GM21381 (cell line): Measurements from ENCODE around the gene TAS2R7.
"Not testable (repeated sequence)": the region's sequence is repeated elsewhere in the genome, so short reads cannot be mapped to it uniquely, and the experiment has no call there.

Experiments used
- ATAC-seq: cut with Tn5 transposase; IDR thresholded peaks from one replicate; pipeline ENCODE4 v1.9.1; 2021; ENCODE audit warnings: mild to moderate bottlenecking, moderate library complexity; ENCODE audit not compliant: unreplicated experiment

TAS2R7 gene

DNA sequence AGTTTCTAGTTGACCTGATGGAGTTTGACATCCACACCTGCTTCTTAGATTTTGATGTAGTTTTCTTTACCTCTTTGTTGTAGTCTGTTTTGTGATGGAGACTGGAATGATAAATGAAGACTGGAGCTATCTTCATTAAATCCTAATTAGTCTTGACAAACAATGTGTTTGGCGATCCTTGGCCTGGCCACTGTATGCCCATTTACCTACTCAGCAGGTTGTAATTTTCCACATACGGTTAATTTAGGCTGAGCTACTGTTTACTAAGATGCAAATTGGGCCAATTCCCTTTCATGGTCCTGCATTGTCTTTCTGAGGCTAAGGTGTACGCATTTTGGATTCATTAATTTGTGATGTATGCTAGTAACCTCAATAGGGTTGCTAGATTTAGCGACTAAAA lies at the start of gene TAS2R7:
TSS of gene TAS2R7 (minus strand) at position 41 of the 400 bp plus-strand sequence. CDS start 57 bp downstream, outside the sequence.
- ATAC-seq = no peak

- ATAC-seq = no peak
Observed at GRCh38 chr12:10851243-10851858, 48.9 kb upstream of the TAS2R7 start.

DNA sequence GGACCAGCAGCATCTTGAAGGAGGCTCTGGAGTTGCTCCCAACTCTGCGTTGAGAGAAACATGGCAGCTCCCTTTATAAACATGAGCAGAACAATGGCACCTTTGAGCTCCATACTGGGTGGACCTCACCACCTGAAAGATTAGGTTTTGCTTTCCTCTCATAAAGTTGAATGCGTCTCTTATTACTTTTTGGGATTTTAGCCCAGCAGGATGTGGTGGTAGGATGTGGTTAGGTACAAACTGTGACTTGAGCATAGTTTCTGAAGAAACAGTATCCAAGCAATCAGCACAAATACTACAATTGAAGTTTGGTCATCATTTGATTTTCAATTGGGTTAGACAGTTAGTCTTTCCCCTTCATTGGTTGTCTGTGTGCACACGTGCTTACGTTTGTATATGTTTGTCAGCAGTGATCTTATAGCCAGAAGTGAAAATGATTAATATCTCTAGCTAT lies 47.0 kb upstream of the TAS2R7 start, which contains the start of gene PRR4:
TSS of gene PRR4 (minus strand) at position 51 of the 454 bp plus-strand sequence. CDS start at position 13, 38 bp downstream.
- ATAC-seq = no peak

DNA sequence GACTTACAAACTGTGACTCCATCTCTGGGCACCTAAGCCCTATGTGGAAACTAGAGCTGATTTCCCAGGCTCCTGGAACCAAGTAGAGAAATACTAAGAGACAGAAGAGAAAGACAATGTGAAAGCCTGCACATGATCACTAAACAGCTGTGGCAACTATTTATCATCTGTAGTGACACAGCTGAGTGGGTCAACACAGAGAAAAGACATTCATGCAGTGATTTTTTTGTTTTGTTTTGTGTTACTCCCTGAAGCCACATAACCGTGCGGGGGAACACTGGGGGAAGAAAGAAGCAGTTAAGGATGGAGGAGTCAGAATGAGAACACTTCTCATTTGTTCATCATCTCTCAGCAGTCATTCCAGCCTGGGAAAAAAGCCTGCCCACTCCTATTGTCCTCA lies 45.3 kb upstream of the TAS2R7 start:
- no peak for ATAC-seq

GRCh38 chr12:10842862-10843261 lies 40.4 kb upstream of the TAS2R7 start:
- ATAC-seq = no peak

DNA sequence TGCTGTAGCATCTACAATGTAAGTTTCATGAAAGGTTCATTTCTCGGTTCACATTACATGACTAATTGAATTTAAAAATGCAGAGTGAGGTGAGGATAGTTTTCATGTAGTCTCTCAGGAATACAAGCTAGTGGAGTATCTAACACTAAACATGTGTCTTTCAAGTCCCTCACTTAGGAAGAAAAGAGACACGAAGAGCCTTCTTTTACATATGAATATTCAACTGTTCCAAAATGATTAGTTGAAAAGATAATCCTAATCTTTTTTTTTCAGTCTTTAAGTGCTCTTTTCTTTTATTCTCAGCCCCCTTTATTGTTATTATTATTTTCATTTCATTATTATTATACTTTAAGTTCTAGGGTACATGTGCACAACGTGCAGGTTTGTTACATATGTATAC lies 36.0 kb upstream of the TAS2R7 start:
- no peak for ATAC-seq

DNA sequence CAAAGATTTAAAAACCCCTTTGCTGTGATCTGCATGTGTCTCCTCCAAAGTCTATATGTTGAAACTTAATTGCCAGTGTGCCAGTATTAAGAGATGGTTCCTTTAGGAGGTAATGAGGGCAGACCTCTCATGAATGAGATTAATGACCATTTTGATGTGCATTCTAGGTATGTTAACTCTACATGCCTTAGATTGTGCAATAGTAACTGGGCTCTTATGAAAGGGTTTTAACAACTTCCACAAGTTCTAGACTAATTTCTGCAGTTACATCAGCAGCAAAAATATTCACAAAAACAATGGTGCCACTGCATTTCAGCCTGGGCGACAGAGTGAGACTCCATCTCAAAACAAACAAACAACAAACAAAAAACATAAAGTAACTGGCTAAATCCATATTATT lies 27.6 kb upstream of the TAS2R7 start:
- ATAC-seq = no peak

DNA sequence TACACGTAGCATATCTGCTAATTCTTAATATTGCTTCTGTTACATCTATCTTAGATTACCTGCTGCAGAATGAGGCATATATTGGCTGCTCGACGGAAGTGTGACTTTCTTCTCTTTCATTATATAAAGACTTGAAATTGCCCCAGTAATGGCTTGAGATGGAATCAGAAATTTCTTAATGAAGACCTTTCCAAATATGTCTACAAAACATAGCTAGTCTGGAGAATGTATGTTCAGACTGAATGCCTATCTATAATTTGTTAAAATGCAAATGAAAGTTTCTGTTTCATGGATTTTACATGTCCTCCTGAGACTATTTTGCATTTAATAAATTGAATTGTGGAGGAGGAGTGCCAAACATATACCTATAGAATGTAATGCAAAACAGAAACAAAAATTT lies 23.8 kb upstream of the TAS2R7 start, which contains the start of gene TAS2R10:
TSS of gene TAS2R10 (minus strand) at position 101 of the 400 bp plus-strand sequence. CDS start at position 12, 89 bp downstream.
- no peak for ATAC-seq

DNA sequence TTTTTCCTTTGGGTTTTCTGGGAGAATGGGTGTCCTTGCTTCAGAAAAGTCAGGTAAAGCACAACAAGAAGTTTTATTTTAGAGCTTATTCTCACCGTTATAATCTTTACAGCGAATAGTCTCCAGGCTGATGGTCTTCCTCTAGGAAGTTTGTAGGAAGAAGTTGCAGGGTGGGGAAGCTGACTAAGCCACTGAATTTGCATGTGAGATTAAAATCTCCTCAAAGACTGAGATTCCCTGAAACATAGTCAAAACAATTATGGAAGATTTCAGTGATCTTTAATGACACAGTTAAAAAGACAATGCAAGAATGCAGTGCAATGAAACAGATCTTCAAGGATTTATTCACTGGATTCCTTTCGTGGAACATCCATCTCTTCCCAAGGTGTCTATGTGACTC lies 22.5 kb upstream of the TAS2R7 start:
- no peak for ATAC-seq

- ATAC-seq = no peak
Observed at GRCh38 chr12:10811883-10812536, 9.6 kb upstream of the TAS2R7 start.

DNA sequence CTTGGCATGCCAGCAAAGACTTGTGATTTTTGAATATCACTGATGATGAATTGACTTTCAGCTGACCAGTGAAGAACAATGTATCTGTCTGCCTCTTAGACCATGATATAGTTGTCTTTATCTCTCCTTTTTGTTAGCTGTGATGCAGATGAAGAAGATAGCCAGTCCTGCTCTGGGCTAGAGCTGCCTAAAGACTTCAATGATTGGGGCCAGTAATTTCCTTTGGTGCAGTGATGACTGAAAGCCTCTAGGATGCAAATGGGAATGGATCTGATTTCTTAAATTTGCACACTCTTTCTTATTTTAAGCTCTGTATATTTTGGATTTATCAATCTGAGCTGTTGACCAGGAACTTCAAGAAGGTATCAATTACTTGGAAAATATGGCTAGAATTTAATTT lies 7.6 kb upstream of the TAS2R7 start, which contains the start of gene TAS2R9:
TSS of gene TAS2R9 (minus strand) at position 101 of the 400 bp plus-strand sequence. CDS start at position 8, 93 bp downstream.
- ATAC-seq = no peak

DNA sequence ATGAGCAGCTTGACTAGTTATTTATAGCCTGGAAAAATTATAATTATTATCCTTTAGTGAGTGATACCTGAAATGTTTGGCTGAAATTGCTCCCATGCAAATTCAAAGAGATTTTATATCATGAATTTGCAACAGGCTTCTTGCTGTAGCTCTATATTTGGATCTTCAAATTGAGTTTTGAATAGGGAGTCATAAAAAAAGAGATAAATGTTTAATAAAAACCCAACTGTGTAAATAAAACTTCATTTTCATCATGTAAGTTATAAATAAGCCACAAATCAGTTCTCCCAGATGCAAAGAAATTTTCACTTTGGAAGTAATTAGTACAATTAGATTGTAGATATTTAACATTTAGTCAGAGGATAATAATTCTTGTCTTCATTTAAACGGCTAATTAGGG lies 4.8 kb upstream of the TAS2R7 start, which contains the start of gene TAS2R8:
TSS of gene TAS2R8 (minus strand) at position 101 of the 400 bp plus-strand sequence. CDS start 306 bp downstream, outside the sequence.
- ATAC-seq = no peak

DNA sequence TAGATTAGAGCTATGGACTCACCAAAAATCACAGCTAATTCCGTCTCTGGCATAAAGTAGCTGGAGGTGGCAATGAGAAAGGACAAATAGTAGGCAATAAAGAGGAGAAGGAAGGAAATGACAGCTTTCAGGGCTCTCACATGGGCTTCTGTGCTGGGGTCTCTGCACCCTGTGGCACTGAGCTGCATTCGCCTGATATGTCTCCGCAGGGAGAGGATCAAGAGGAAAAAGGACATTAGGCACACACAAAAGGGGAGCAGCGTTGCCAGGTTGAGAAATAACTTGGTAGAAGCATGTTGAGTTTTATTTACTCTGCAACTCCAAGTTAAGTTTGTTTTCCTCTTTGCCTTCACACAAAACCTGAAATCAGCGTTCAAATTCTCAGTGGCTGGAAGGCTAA lies 686 bp downstream of the TAS2R7 start:
- no peak for ATAC-seq

DNA sequence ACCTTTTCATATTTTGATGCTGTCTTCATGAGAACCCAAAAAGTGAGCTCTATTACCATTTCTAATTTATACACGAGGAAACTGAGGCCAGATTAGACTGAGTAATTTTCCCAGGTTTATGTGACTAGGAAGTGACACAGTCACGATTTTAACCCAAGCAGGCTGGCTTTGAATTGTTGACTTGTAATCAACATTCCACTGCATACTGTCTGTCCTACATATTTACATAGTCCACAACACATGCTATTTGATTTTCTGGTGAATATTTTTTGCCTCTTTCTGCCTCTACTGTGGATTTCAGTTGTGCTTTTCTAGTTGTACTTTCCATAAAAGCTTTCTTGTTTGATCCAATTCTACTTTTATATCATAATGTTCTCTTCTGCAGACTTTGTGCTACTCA lies 8.2 kb downstream of the TAS2R7 start:
- no peak for ATAC-seq

DNA sequence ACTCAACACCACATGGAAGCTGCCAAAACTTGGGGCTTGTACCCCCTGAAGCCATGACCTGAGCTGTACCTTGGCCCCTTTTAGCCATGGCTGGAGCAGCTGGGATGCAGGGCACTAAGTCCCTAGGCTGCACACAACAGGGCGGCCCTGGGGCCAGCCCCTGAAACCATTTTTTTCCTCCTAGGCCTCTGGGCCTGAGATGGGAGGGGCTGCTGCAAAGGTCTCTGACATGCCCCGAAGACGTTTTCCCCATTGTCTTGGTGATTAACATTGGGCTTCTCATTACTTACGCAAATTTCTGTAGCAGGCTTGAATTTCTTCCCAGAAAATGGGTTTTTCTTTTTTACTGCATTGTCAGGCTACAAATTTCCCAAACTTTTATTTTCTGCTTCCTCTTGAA lies 10.7 kb downstream of the TAS2R7 start:
- ATAC-seq = not testable (repeated sequence)

DNA sequence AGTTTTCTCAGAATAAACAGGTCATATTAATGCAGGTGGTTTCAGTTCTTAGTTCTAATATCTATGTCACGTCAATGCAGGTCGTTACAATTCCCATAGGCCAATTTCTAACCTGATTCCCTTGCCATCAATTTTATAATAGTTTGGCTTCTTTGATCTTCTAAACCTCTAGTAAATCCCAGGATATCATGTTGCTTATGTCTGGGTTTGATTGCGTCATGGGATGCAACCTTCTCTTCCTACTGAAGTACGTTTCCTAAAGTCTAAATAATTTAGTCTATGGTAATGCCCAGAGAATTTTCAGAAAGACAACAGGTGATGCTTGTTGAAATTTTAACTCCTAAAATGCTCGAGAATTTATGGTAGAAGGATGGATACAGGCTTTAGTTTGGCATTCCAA lies 19.2 kb downstream of the TAS2R7 start:
- no peak for ATAC-seq

- no peak for ATAC-seq
Observed at GRCh38 chr12:10779103-10779502, 23.3 kb downstream of the TAS2R7 start.

- no peak for ATAC-seq
Observed at GRCh38 chr12:10771132-10771733, 31.2 kb downstream of the TAS2R7 start.

- no peak for ATAC-seq
Observed at GRCh38 chr12:10759657-10760056, 42.8 kb downstream of the TAS2R7 start.

- no peak for ATAC-seq
Observed at GRCh38 chr12:10756194-10756593, 46.2 kb downstream of the TAS2R7 start.

GRCh38 chr12:10753059-10753458 lies 49.4 kb downstream of the TAS2R7 start:
- no peak for ATAC-seq
